ENCODE results near the gene TMPRSS6.

The TMPRSS6 gene

GRCh38 chr22:37140686-37141323 lies 31.3 kb upstream of the TMPRSS6 start:
- in situ Hi-C loops (cut with MboI; ENCODE audit: low sequenced_read_pairs, unreplicated experiment) = no loop called here
- no peak for DNase-seq (ENCODE audit: low spot score)
- no peak for TF ChIP-seq CTCF (IDR thresholded peaks at IDR 0.05; ENCODE audit: borderline replicate concordance, control extremely low read depth, extremely low read depth, insufficient read depth, missing control alignments)

- no peak for TF ChIP-seq CTCF (IDR thresholded peaks at IDR 0.05; ENCODE audit: borderline replicate concordance, control extremely low read depth, extremely low read depth, insufficient read depth, missing control alignments)
- in situ Hi-C loops (cut with MboI; ENCODE audit: low sequenced_read_pairs, unreplicated experiment) = no loop called here
- DNase-seq (ENCODE audit: low spot score) = no peak
These were observed 30.2 kb upstream of the TMPRSS6 start for GRCh38 chr22:37139762-37140161.

GRCh38 chr22:37138849-37139561 lies 29.5 kb upstream of the TMPRSS6 start:
- DNase-seq (ENCODE audit: low spot score) = no peak
- in situ Hi-C loops (cut with MboI; ENCODE audit: low sequenced_read_pairs, unreplicated experiment) = no loop called here
- no peak for TF ChIP-seq CTCF (IDR thresholded peaks at IDR 0.05; ENCODE audit: borderline replicate concordance, control extremely low read depth, extremely low read depth, insufficient read depth, missing control alignments)

- no peak for TF ChIP-seq CTCF (IDR thresholded peaks at IDR 0.05; ENCODE audit: borderline replicate concordance, control extremely low read depth, extremely low read depth, insufficient read depth, missing control alignments)
- in situ Hi-C loops (cut with MboI; ENCODE audit: low sequenced_read_pairs, unreplicated experiment) = no loop called here
- DNase-seq (ENCODE audit: low spot score) = no peak
These were observed 28.6 kb upstream of the TMPRSS6 start for GRCh38 chr22:37137903-37138665.

GRCh38 chr22:37137131-37137530 lies 27.6 kb upstream of the TMPRSS6 start:
- no peak for TF ChIP-seq CTCF (IDR thresholded peaks at IDR 0.05; ENCODE audit: borderline replicate concordance, control extremely low read depth, extremely low read depth, insufficient read depth, missing control alignments)
- in situ Hi-C loops (cut with MboI; ENCODE audit: low sequenced_read_pairs, unreplicated experiment) = no loop called here

GRCh38 chr22:37135023-37135422 lies 25.5 kb upstream of the TMPRSS6 start:
- no peak for DNase-seq (ENCODE audit: low spot score)
- in situ Hi-C loops (cut with MboI; ENCODE audit: low sequenced_read_pairs, unreplicated experiment) = no loop called here
- no peak for TF ChIP-seq CTCF (IDR thresholded peaks at IDR 0.05; ENCODE audit: borderline replicate concordance, control extremely low read depth, extremely low read depth, insufficient read depth, missing control alignments)

More at GRCh38 chr22:37137131-37137530, 27.6 kb upstream of the TMPRSS6 start:
- no peak for DNase-seq (ENCODE audit: low spot score)

All from GM13976 (cell line).